Fibroblast of lung (primary cell): ENCODE data around the gene DNAJC27. TPM values are rescaled to one million over a fixed set of nuclear protein-coding genes. Genes with fewer than 3 reads are reported as not detected.

ENCODE experiments used
- DNase-seq, 2 donors: peaks; one replicate each; pipeline versions ENCODE4 v3.0.0 to v3.0.0-alpha.2; 2010; ENCODE audit warnings: low read depth in 2 of 2
- H2AFZ ChIP-seq: 2 replicates; pipeline ENCODE4 v1.5.1; 2012; ENCODE audit warnings: low read length, control low read depth, inconsistent platforms
- H3K27ac ChIP-seq: 2 replicates; pipeline ENCODE4 v1.5.1; 2011; ENCODE audit warnings: low read length, control low read depth; ENCODE audit not compliant: insufficient read depth
- H3K27me3 ChIP-seq: 2 replicates; pipeline ENCODE4 v1.5.1; 2011; ENCODE audit warnings: mild to moderate bottlenecking, low read length; ENCODE audit not compliant: control insufficient read depth, insufficient read depth
- H3K36me3 ChIP-seq: 2 replicates; pipeline ENCODE4 v1.5.1; 2011; ENCODE audit warnings: low read length; ENCODE audit not compliant: control insufficient read depth, insufficient read depth
- H3K4me1 ChIP-seq: 2 replicates; pipeline ENCODE4 v1.5.1; 2011; ENCODE audit warnings: low read length; ENCODE audit not compliant: control insufficient read depth, insufficient read depth; ENCODE audit errors: extremely low read depth
- H3K4me2 ChIP-seq: 2 replicates; pipeline ENCODE4 v1.5.1; 2011; ENCODE audit warnings: low read length, control low read depth; ENCODE audit not compliant: insufficient read depth; ENCODE audit errors: extremely low read depth
- H3K4me3 ChIP-seq, 4 experiments: fragments of 200-600 bp in 1 of 4; sonication (generic) in 1 of 4; replicated peaks in 1 of 4; 2 replicates each; pipeline ENCODE4 v1.5.1; 2011 to 2016; ENCODE audit warnings: low read length in 4 of 4, low read depth in 3 of 4, mild to moderate bottlenecking in 3 of 4, control low read depth in 2 of 4, inconsistent platforms in 1 of 4, mixed read lengths in 1 of 4; ENCODE audit not compliant: insufficient read depth in 1 of 4; ENCODE audit errors: control extremely low read depth in 1 of 4
- H3K79me2 ChIP-seq: 2 replicates; pipeline ENCODE4 v1.5.1; 2012; ENCODE audit warnings: mild to moderate bottlenecking, low read length, inconsistent platforms; ENCODE audit not compliant: control insufficient read depth, insufficient read depth
- H3K9ac ChIP-seq: 2 replicates; pipeline ENCODE4 v1.5.1; 2011; ENCODE audit warnings: mild to moderate bottlenecking, low read length, control low read depth; ENCODE audit not compliant: insufficient read depth
- H3K9me3 ChIP-seq: 2 replicates; pipeline ENCODE4 v1.5.1; 2012; ENCODE audit warnings: low read depth, low read length; ENCODE audit not compliant: control insufficient read depth, insufficient read depth
- H4K20me1 ChIP-seq: 2 replicates; pipeline ENCODE4 v1.5.1; 2011; ENCODE audit warnings: low read length; ENCODE audit not compliant: control insufficient read depth, insufficient read depth; ENCODE audit errors: extremely low read depth
- CTCF ChIP-seq, 2 donors: IDR thresholded peaks in 1 of 2; conservative IDR thresholded peaks in 1 of 2; 1 replicate in 1 of 2; 2 replicates in 1 of 2; pipeline ENCODE4 v1.5.1; 2011 to 2012; ENCODE audit warnings: low read length in 2 of 2, control low read depth in 1 of 2, inconsistent platforms in 1 of 2, low read depth in 1 of 2, mild to moderate bottlenecking in 1 of 2
- EZH2 ChIP-seq: IDR thresholded peaks from 2 replicates; pipeline ENCODE4 v1.5.1; 2012; ENCODE audit warnings: low read length, control low read depth, mild to moderate bottlenecking; ENCODE audit errors: missing control alignments
- polyA plus RNA-seq, 2 donors: library from polyadenylated mRNA; depleted of rRNA in 1 of 2; stranded (reverse) in 1 of 2; unstranded in 1 of 2; fragments of >200 nt; gene quantifications; 2 replicates each; pipeline ENCODE4 v1.2.1, GENCODE V29; 2011 to 2012; ENCODE audit warnings: missing spikeins in 1 of 2
- total RNA-seq: library from RNA; depleted of rRNA; stranded (reverse); fragments of >200 nt; gene quantifications from 2 replicates; pipeline ENCODE4 v1.2.1, GENCODE V29; 2014

Gene DNAJC27
- total and polyA plus RNA-seq, 2 donors (not counting 1 experiment from before 2014, with no cell fraction given) = 5.0 to 7.3 TPM

GRCh38 chr2:24984912-24985311 is 13.2 kb upstream of the DNAJC27 start:
- Histone ChIP-seq H3K79me2 (no peaks in the 10 kb centered on the region), H3K27me3 (peaks cover 7% of the 10 kb centered on the region), H3K4me2 (no peak overlapping the region), H3K9ac (no peak overlapping the region), H3K4me3 (no peak overlapping the region), H3K4me1 (no peaks in the 10 kb centered on the region), H2AFZ (no peak overlapping the region), H3K36me3 (no peaks in the 10 kb centered on the region), H4K20me1 (no peaks in the 10 kb centered on the region), H3K27ac (no peak overlapping the region), H3K9me3 (no peaks in the 10 kb centered on the region)
- peak in 1 of 2 donors; percentile 57 for DNase-seq
- TF ChIP-seq CTCF (conservative IDR thresholded peaks at IDR 0.05 in 1 of 2, IDR thresholded peaks at IDR 0.05 in 1 of 2; ENCODE audit: low read depth in 1 of 2, low read length in 2 of 2) (no peak), EZH2 (no peak)

DNA sequence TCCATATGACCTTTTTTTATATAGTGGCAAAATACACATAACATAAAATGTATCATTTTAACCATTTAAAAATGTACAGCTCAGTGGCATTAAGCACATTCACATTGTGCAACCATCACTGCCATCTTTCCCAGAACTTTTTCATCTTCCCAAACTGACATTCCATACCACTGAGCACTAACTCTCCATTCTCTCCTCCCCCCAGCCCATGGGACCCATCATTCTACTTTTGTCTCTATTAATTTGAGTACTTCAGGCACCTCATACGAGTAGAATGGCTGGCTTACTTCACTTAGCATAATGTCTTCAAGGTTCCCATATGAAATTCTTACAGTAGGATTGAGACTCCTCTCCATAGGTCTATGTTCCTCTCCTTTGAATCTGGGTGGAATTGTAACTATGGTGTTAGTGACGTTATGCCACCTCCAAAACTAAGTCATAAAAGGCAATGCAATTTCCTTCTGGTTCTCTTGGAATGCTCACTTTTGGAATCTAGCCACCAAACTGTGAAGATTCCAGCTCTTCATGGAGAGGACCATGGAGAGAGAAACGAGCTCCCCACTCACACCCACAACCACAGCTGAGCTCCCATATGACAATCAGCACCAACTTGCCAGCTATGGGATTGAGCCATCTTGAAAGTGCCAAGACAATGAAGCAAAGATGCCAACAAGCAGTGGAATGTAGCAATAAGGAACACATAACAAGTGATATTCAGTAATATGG is 9.8 kb upstream of the DNAJC27 start:
- no peak overlapping the region for H3K4me3 ChIP-seq
- H3K79me2 ChIP-seq = no peaks in the 10 kb centered on the region
- no peak for TF ChIP-seq EZH2
- TF ChIP-seq CTCF (conservative IDR thresholded peaks at IDR 0.05 in 1 of 2, IDR thresholded peaks at IDR 0.05 in 1 of 2; ENCODE audit: low read depth in 1 of 2, low read length in 2 of 2) = no peak
- no peaks in the 10 kb centered on the region for H3K9me3 ChIP-seq
- H3K27me3 ChIP-seq = peaks cover 7% of the 10 kb centered on the region
- H4K20me1 ChIP-seq = no peaks in the 10 kb centered on the region
- H2AFZ ChIP-seq = no peak overlapping the region
- H3K36me3 ChIP-seq = no peaks in the 10 kb centered on the region
- no peaks in the 10 kb centered on the region for H3K4me1 ChIP-seq
- H3K27ac ChIP-seq = no peak overlapping the region
- DNase-seq = peak in 1 of 2 donors; percentile 24
- H3K9ac ChIP-seq = no peak overlapping the region
- no peak overlapping the region for H3K4me2 ChIP-seq

GRCh38 chr2:24978661-24979060 is 6.9 kb upstream of the DNAJC27 start:
- Histone ChIP-seq H3K27ac (no peak overlapping the region), H3K36me3 (no peaks in the 10 kb centered on the region), H4K20me1 (no peaks in the 10 kb centered on the region), H3K4me2 (no peak overlapping the region), H3K4me1 (no peaks in the 10 kb centered on the region), H3K27me3 (no peaks in the 10 kb centered on the region), H2AFZ (no peak overlapping the region), H3K9me3 (no peaks in the 10 kb centered on the region), H3K79me2 (no peaks in the 10 kb centered on the region), H3K4me3 (no peak overlapping the region), H3K9ac (no peak overlapping the region)
- no peak for DNase-seq
- TF ChIP-seq EZH2 (no peak), CTCF (conservative IDR thresholded peaks at IDR 0.05 in 1 of 2, IDR thresholded peaks at IDR 0.05 in 1 of 2; ENCODE audit: low read depth in 1 of 2, low read length in 2 of 2) (no peak)
